Measurements from ENCODE around the gene MPPE1.
A peak's percentile ranks its signal among the peaks of the same experiment; 100 is the strongest.
"Not testable (repeated sequence)": the region's sequence is repeated elsewhere in the genome, so short reads cannot be mapped to it uniquely, and the experiment has no call there.

MPPE1 gene

DNA sequence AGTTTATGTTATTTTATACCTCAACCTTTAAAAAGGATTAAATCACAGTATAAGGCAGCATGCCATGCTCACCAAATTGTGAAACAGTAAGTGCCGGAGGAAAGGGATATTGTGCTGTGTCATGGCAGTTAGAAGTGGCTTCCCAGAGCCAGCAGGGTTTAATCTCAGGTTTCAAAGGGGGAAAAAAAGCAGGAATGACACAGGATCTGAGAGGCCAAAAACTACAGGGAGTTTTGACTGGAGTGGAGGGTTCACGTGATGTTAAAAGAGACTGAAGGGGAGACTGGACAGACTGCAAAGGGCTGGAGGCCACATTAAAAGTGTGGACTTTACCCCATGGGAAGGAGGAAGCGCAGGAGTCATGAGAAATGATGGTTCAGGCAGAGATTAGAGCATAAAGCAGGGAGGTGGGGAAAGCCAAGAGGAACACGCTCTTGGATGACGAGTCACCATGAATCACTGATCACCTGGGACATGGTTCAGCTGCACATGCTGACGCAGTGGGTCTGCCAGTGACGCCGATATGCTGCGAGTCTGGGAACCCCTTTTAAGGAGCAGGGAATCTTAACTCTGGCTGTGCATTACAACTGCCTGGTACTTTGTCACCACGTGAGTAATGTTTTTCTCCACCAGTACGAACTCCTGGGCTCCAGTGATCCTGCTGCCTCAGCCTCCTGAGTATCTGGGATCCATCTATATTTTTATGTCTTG is 50.8 kb downstream of the MPPE1 start:
- DNase-seq (ENCODE audit: low read depth, low spot score), result peak; percentile 88

DNA sequence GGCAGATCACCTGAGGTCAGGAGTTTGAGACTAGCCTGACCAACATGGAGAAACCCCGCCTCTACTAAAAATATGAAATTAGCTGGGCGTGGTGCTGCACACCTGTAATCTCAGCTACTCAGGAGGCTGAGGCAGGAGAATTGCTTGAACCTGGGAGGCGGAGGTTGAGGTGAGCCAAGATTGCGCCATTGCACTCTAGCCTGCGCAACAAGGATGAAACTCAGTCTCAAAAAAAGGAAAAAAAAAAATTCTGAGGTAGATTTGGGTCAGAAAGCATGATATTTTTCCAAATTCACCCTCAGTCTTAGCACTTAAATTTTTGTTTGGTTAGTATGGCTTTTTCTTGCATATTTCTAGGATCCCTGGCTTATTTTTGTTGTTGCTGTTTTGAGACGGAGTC is 53.6 kb downstream of the MPPE1 start:
- DNase-seq (ENCODE audit: low read depth, low spot score), result not testable (repeated sequence)

- peak; percentile 61 for DNase-seq (ENCODE audit: low read depth, low spot score)
Observed at GRCh38 chr18:11851806-11852337, 56.2 kb downstream of the MPPE1 start.

DNA sequence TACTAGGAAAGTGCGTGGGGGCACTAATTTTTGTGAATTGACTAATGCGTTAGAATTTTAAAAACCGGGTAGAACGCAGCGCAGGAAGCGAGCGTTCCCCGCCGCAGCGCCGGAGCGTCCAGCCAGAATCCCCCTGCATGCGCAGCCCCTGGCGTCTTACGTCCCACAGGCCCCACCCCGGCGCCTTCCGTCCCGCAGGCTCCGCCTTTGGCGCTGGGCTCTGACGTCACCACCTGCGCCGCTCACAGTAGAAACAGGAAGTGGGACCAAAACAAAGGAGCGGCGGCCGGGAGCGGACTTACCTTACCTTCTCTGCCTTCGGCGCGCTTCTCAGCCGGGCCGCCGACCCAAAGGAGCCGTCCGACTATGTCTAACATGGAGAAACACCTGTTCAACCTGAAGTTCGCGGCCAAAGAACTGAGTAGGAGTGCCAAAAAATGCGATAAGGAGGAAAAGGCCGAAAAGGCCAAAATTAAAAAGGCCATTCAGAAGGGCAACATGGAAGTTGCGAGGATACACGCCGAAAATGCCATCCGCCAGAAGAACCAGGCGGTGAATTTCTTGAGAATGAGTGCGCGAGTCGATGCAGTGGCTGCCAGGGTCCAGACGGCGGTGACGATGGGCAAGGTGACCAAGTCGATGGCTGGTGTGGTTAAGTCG is 56.8 kb downstream of the MPPE1 start, which contains the start of gene CHMP1B:
Gene CHMP1B (plus strand): TSS at position 268 of the 660 bp plus-strand sequence. CDS start 99 bp downstream, at position 367.
- DNase-seq (ENCODE audit: low read depth, low spot score), result peak; percentile 99

- DNase-seq (ENCODE audit: low read depth, low spot score), result no peak
Observed at GRCh38 chr18:11850821-11851145, 57.3 kb downstream of the MPPE1 start.

- peak; percentile 82 for DNase-seq (ENCODE audit: low read depth, low spot score)
Observed at GRCh38 chr18:11849841-11850634, 58.1 kb downstream of the MPPE1 start.

GRCh38 chr18:11849279-11849678 is 58.8 kb downstream of the MPPE1 start:
- DNase-seq (ENCODE audit: low read depth, low spot score), result no peak

DNA sequence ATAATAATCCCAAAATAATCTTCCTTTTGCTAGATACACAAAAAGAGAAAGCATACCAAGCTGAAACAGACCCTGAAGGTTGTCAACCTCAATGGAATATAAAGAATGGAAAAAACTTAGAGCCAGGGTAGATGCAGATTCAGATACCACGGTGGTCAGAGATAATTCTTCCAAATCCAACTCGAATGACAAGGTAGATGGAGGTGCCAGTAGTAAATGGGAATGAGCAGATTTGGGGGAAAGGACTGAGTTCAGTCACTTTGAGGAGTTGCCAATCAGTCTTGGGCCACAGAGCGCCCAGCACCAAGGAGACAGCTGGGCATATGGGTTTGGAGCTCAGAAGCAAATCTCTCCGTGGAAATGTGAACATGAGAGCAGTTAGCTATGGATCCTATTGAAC is 60.3 kb downstream of the MPPE1 start:
- no peak for DNase-seq (ENCODE audit: low read depth, low spot score)

GRCh38 chr18:11845654-11846053 is 62.5 kb downstream of the MPPE1 start:
- no peak for DNase-seq (ENCODE audit: low read depth, low spot score)

DNA sequence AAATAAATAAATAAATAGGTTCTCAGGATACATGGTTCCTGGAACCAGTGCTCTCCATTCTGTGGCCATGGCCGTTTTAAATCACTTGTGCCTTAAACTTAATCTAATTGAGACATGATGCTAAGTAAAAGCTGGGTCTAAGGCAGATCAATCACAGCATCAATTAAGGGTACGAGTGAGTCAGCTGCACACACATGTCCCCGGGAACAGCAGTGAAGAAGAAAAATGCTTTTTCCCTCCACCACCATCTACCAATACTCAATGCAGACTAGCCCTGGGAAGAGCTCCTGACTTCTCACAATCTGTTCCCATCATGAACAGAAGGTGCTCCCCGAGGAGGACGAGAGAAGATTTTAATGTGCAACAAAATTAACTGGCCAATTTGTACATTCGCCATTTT is 63.7 kb downstream of the MPPE1 start:
- no peak for DNase-seq (ENCODE audit: low read depth, low spot score)

GRCh38 chr18:11842562-11842961 is 65.6 kb downstream of the MPPE1 start:
- no peak for DNase-seq (ENCODE audit: low read depth, low spot score)

DNA sequence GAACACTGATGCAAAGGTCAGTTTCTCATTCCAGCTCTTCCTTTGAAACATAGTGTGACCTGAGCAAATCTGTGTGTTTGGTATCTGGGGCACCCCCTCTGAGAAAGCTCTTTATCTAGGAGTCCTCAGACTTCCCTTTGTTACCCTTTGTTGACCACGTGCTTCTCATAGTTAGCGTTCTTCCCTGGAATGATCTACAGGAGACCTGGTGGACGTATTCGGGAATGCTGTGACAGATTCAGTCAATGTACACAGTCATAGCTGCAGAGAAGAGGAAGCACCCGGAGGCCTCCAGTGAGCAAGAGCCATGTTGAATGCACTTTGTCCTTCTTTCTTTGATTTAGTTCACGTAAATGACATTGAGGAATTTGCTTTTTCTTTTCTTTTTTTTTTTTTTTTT is 67.6 kb downstream of the MPPE1 start:
- no peak for DNase-seq (ENCODE audit: low read depth, low spot score)

DNA sequence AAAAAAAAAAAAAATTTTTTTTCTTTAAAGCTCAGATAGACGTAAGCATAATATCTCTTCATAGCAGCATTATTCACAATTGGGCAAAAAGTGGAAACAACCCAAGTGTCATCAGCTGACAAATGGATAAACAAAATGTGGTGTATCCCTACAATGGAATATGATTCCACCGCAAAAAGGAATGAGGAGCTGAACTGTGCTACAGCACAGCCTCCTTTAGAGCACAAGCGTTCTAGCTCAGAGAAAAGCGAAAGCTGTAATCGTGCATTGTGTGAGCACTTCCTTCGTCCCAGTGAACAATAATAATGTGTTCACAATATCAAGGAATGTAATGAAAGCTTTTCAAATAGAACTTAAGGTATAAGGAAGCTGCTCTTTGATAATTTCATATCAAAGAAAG is 68.6 kb downstream of the MPPE1 start:
- no peak for DNase-seq (ENCODE audit: low read depth, low spot score)

DNA sequence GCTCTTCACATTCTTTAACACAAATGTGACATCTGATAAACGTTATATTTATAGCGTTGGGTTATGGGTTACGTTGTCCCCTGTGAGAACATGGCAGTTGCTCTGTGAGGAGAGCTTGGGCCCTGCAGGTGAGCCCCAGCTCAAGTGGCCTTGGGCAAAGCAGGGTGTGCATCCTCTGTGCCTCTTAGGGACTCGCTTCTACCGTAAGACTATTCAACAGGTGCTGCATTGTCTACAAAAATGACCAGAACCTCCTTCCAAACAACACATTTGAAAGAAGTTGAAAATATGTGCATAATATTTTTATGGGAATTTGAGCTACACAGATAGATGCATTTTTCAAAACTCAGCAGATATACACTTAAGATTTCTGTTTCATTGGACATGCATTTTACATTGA is 73.3 kb downstream of the MPPE1 start:
- DNase-seq (ENCODE audit: low read depth, low spot score), result no peak
